HepG2 (cell line): ENCODE measurements around the gene MAPK6. TPM values are rescaled to one million over a fixed set of nuclear protein-coding genes. Genes with fewer than 3 reads are reported as not detected.

Experiments
- ATAC-seq: fragments of 200-7000 bp; cut with Tn5 transposase; 3 replicates; pipeline ENCODE4 v1.9.1; 2020; ENCODE audit warnings: mild to moderate bottlenecking, moderate library complexity
- BruUV-seq: library from RNA; stranded (reverse); fragments of 400-500 nt; replicated peaks from 2 replicates; lab custom pipeline; 2021; lab: Mats Ljungman, UMichigan
- CTCF ChIA-PET: fragments of 300-600 bp; formaldehyde crosslinking; extraction: SDS; loops from one replicate; lab custom pipeline; 2021; ENCODE audit warnings: low total read pairs, inconsistent platforms, low intra/inter-chr PET ratio; lab: Yijun Ruan, JAX
- POLR2A ChIA-PET: fragments of 350-600 bp; sonication (Branson Sonifier 250); formaldehyde crosslinking; loops from one replicate; lab custom pipeline; 2020; ENCODE audit warnings: antibody characterized with exemption, inconsistent platforms; lab: Yijun Ruan, JAX
- DNase-seq: peaks from one replicate; pipeline ENCODE4 v3.0.0-alpha.2; 2015; ENCODE audit warnings: low spot score
- FAIRE-seq: peaks from 3 replicates; lab custom pipeline; 2011; peaks lifted over from hg19 to GRCh38; lab: Jason Lieb, UNC
- H2AFZ ChIP-seq: one replicate; pipeline ENCODE4 v1.6.1; 2011; ENCODE audit warnings: low read length, inconsistent platforms
- H3K27ac ChIP-seq: fragments of 300-600 bp; 3 replicates; pipeline ENCODE4 v1.8.0; 2011; ENCODE audit warnings: mixed run types, mild to moderate bottlenecking, mixed read lengths, low read length, inconsistent platforms; ENCODE audit not compliant: insufficient read depth; ENCODE audit errors: extremely low read length
- H3K27me3 ChIP-seq, 2 experiments: fragments of 200-600 bp in 1 of 2; 2 replicates in 1 of 2; 3 replicates in 1 of 2; pipeline versions ENCODE4 v1.6.0 to v1.8.0; 2011; ENCODE audit warnings: low read length in 2 of 2, mild to moderate bottlenecking in 2 of 2, moderate library complexity in 2 of 2, inconsistent platforms in 1 of 2; ENCODE audit not compliant: insufficient read depth in 2 of 2, control insufficient read depth in 1 of 2
- H3K36me3 ChIP-seq, 2 experiments: fragments of 200-600 bp in 1 of 2; replicated peaks in 1 of 2; 2 replicates in 1 of 2; 3 replicates in 1 of 2; pipeline versions ENCODE4 v1.5.1 to v1.8.0; 2011; ENCODE audit warnings: low read length in 2 of 2, inconsistent platforms in 1 of 2; ENCODE audit not compliant: insufficient read depth in 2 of 2, control insufficient read depth in 1 of 2
- H3K4me1 ChIP-seq: 2 replicates; pipeline ENCODE4 v1.5.1; 2012; ENCODE audit warnings: low read length, inconsistent platforms; ENCODE audit not compliant: insufficient read depth
- H3K4me2 ChIP-seq: 2 replicates; pipeline ENCODE4 v1.6.0; 2011; ENCODE audit warnings: low read depth, low read length, inconsistent platforms
- H3K4me3 ChIP-seq, 3 experiments: fragments of 200-600 bp in 1 of 3; sonication (generic), shearing (Covaris generic) in 1 of 3; replicated peaks in 1 of 3; 2 replicates each; pipeline ENCODE4 v1.5.1; 2011 to 2016; ENCODE audit warnings: low read length in 3 of 3, inconsistent platforms in 2 of 3, low read depth in 2 of 3, mild to moderate bottlenecking in 2 of 3, control low read depth in 1 of 3, mixed read lengths in 1 of 3; ENCODE audit not compliant: insufficient read depth in 1 of 3
- H3K79me2 ChIP-seq: one replicate; pipeline ENCODE4 v1.6.1; 2011; ENCODE audit warnings: low read length, inconsistent platforms; ENCODE audit not compliant: insufficient read depth
- H3K9ac ChIP-seq: 2 replicates; pipeline ENCODE4 v1.6.0; 2011; ENCODE audit warnings: mild to moderate bottlenecking, low read depth, low read length, inconsistent platforms; ENCODE audit not compliant: insufficient read depth
- H3K9me3 ChIP-seq: 2 replicates; pipeline ENCODE4 v1.5.1; 2012; ENCODE audit warnings: mild to moderate bottlenecking, low read length
- H4K20me1 ChIP-seq: 2 replicates; pipeline ENCODE4 v1.6.0; 2011; ENCODE audit warnings: inconsistent platforms, mild to moderate bottlenecking, low read length, moderate library complexity; ENCODE audit not compliant: insufficient read depth
- ARID4A ChIP-seq: sonication (generic); formaldehyde crosslinking; IDR thresholded peaks from 2 replicates; pipeline ENCODE4 v1.5.0; 2020; ENCODE audit warnings: mild to moderate bottlenecking, missing genetic modification reagents, borderline replicate concordance
- BHLHE40 ChIP-seq: IDR thresholded peaks from 2 replicates; pipeline ENCODE4 v1.6.1; 2011; ENCODE audit warnings: low read length, improper control_type of control experiment
- CENPT ChIP-seq: sonication (generic); formaldehyde crosslinking; IDR thresholded peaks from 2 replicates; pipeline ENCODE4 v1.8.0; 2022; ENCODE audit warnings: low read depth, mild to moderate bottlenecking, moderate library complexity, missing genetic modification reagents
- FOSL2 ChIP-seq: sonication (generic); formaldehyde crosslinking; IDR thresholded peaks from 2 replicates; pipeline ENCODE4 v1.4.0; 2020; ENCODE audit warnings: missing genetic modification reagents
- PRMT3 ChIP-seq: sonication (generic); formaldehyde crosslinking; IDR thresholded peaks from 2 replicates; pipeline ENCODE4 v1.8.1; 2022; ENCODE audit warnings: low read depth, mild to moderate bottlenecking, moderate library complexity, missing genetic modification reagents, borderline replicate concordance
- TAF1 ChIP-seq: sonication (generic); formaldehyde crosslinking; IDR thresholded peaks from 2 replicates; pipeline ENCODE4 v1.4.0; 2020; ENCODE audit warnings: missing genetic modification reagents
- ZNF296 ChIP-seq: sonication (generic); formaldehyde crosslinking; conservative IDR thresholded peaks from 2 replicates; pipeline ENCODE4 v1.5.0; 2020; ENCODE audit warnings: mild to moderate bottlenecking, missing genetic modification reagents
- ZNF34 ChIP-seq: sonication (generic); formaldehyde crosslinking; IDR thresholded peaks from 2 replicates; pipeline ENCODE4 v1.4.0; 2020; ENCODE audit warnings: mild to moderate bottlenecking, missing genetic modification reagents, borderline replicate concordance
- ZNF367 ChIP-seq: sonication (generic); formaldehyde crosslinking; IDR thresholded peaks from 2 replicates; pipeline ENCODE4 v1.4.0; 2020; ENCODE audit warnings: missing genetic modification reagents, borderline replicate concordance
- WGBS: methylation state at CpG from one replicate; pipeline ENCODE4 v1.1.6; 2017; ENCODE audit warnings: low lambda C conversion rate; 5-methylcytosine and 5-hydroxymethylcytosine counted together
- in situ Hi-C: cut with HindIII; loops from 2 replicates; pipeline ENCODE4 v1.10.0; 2017; ENCODE audit warnings: low pct_unique_long_range_greater_than_20kb; ENCODE audit not compliant: extremely low pct_ligation_motif_present
- intact Hi-C: fragments of 100-400 bp; cut with micrococcal nuclease; formaldehyde crosslinking; loops from one replicate; pipeline ENCODE4 v1.10.0; 2022; ENCODE audit not compliant: unreplicated experiment
- polyA plus RNA-seq, 8 experiments: library from polyadenylated mRNA; depleted of rRNA in 3 of 8; stranded (reverse) in 7 of 8; unstranded in 1 of 8; fragments of >200 nt; fragmentation: Illumina TruSeq in 4 of 8; extraction: Trizol in 4 of 8; gene quantifications; 2 replicates each; pipeline versions ENCODE4 v1.2.1 to v1.2.3, GENCODE V29; 2011 to 2016; ENCODE audit warnings: low read depth in 4 of 8, missing spikeins in 1 of 8, mixed read lengths in 1 of 8; ENCODE audit not compliant: insufficient read depth in 1 of 8
- total RNA-seq, 5 experiments: library from RNA; depleted of rRNA; stranded (reverse); fragments of >200 nt; fragmentation: Illumina TruSeq; extraction: Trizol; gene quantifications; 2 replicates each; pipeline ENCODE4 v1.2.3, GENCODE V29; 2016; ENCODE audit warnings: low read depth in 1 of 5

MAPK6 gene
- total and polyA plus RNA-seq, 2 of the 13 experiments (the other 11 are each of a cell fraction or from before 2014, with no cell fraction given), result 89.5 to 99.7 TPM

- Histone ChIP-seq H3K4me1 (peaks cover 40% of the 10 kb centered on the region), H3K9me3 (no peaks in the 10 kb centered on the region), H3K4me2 (no peak overlapping the region), H3K9ac (no peak overlapping the region), H2AFZ (peak overlapping the region; percentile 61), H3K27me3 (no peaks in the 10 kb centered on the region), H3K4me3 (no peak overlapping the region)
- POLR2A ChIA-PET, result interaction anchor here (1.0 kb wide), 1 partner anchor 129 kb away, joined by 4 read pairs; the partner anchor contains the start of gene LEO1
- intact Hi-C loops, result no loop called here
- WGBS, result 51% methylated on average over 6 of the region's 6 CpGs
- TF ChIP-seq CENPT (no peak), PRMT3 (no peak), TAF1 (no peak), ZNF296 (CRISPR knock-in tag) (no peak), ZNF34 (CRISPR knock-in tag) (no peak), ZNF367 (no peak), BHLHE40 (0 out of 2 replicates have a peak, but pooled peaks have one; percentile 1), ARID4A (CRISPR knock-in tag) (no peak), FOSL2 (CRISPR knock-in tag) (peak; percentile 84)
- TF ChIP-seq, all 625 proteins: peak for 2
- no peak for ATAC-seq
- DNase-seq, result no peak
- in situ Hi-C loops, result no loop called here
- no peak for FAIRE-seq
- no TSS peak for BruUV-seq
- Histone ChIP-seq H3K36me3 (no peaks in the 10 kb centered on the region), H4K20me1 (no peaks in the 10 kb centered on the region), H3K27ac (no peak overlapping the region), H3K79me2 (no peaks in the 10 kb centered on the region)
- CTCF ChIA-PET, result no interaction called here
Measured at GRCh38 chr15:52100807-52101442, 81.9 kb downstream of the MAPK6 start.
